HG03354 (cell line): Measurements from ENCODE around the gene NFKBIZ.
"Not testable (repeated sequence)": the region's sequence is repeated elsewhere in the genome, so short reads cannot be mapped to it uniquely, and the experiment has no call there.

Experiments
- ATAC-seq: cut with Tn5 transposase; IDR thresholded peaks from one replicate; pipeline ENCODE4 v1.9.1; 2021; ENCODE audit warnings: mild to moderate bottlenecking; ENCODE audit not compliant: unreplicated experiment, poor library complexity, severe bottlenecking

The NFKBIZ gene

DNA sequence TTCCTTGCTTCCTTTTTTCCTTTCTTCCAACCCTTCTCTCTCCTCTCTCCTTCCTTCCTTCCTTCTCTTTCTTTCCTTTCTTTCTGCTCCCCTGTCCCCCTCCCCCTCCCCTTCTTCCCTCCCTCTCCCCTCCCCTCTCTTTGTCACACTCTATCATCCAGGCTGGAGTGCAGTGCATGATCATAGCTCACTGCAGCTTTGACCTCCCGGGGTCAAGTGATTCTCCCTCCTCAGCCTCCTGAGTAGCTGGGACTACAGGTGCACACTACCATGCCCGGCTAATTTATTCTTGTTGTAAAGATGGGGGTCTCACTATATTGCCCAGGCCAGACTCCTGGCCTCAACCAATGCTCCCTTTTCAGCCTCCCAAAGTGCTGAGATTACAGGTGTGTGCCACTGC is 18.7 kb downstream of the NFKBIZ start:
- no peak for ATAC-seq

DNA sequence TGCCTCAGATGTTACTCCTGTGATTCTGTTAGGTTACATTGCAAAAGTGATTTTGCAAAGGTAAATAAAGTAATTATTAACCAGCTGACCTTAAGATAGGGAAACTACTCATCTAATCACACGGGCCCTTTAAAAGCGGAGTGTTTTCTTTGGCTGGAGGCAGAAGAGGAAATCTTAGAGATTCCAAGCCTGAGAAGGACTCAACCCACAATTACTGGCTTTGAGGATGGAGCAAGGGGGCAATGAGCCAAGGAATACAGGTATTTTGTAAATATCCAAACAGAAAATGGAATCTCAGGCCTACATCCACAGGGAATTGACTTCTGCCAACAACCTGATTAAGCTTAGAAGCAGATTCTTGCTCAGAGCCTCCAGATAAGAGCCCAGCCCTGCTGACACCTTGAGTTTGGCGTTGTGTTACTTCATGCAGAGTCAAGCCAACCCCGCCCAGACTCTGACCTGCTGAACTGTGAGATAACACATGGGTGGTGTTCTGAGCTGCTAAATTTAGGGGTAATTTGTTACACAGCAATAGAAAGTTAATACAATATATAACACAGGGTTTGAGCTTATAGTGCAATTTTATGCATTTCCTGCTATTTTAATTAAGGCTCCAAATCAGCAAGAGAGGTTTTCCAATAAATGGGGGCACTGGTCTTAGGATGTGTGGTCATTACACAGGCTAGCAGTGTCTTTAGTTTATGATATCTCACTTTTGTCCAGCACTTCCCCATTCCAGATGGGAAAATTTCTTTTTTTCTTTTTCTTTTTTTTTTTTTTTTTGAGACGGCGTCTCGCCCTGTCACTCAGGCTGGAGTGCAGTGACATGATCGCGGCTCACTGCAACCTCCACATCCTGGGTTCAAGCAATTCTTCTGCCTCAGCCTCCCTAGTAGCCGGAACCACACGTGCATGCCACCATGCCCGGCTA is 19.5 kb downstream of the NFKBIZ start:
- no peak for ATAC-seq

DNA sequence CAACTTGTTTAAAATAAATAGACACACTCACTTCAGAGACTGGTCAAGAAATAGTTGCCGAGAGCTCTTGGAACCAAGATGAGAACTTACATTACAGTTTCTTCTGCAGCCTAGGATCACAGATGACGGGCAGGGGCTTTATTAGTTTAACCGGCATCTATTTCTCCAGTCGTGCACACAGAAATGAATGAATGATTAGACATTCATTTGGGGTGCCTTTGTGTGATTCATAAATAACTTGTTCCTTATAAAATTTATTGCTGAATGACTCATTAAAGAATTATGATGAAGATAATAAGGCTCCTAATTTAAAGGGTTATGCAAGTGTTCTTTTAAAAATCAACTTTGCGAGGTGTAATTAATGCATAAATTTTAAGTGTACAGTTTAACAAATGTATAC is 20.8 kb downstream of the NFKBIZ start:
- no peak for ATAC-seq

DNA sequence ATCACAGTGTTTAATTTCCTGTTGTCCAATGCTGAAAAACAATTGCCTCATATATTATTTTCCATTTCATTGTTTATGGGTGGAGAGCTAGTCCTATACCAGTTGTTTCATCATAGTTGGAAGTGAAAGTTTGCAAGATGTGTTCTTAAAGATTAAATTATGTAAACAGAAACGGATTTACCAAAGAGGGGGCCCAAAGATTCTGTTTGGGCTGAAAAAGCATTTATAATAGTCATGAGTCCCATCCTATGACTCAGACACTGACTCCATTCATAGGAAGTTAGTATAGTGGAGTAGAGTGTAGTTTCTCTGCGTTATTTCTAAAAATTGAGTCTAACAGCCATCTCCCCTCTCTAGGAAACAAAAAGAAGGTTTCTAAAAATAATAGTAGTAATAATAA is 24.3 kb downstream of the NFKBIZ start:
- no peak for ATAC-seq

DNA sequence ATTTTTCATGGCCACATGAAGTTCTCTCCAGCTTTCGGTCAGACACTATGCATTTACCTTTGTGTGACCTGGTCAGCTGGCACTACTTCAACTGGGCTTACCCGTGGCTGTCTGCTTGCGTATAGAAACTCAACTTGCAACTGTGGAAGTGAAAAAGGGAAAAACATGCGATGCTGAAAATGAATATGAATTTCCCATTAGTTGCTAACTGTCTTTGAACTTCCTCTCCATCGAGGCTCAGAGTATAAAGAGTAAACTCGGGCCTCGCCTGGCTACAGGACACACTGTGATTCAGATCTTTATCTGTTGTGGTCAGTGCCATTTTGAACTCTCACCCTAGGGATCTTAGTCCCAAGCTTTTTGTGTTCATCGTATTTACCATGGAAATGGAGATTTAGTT is 26.8 kb downstream of the NFKBIZ start:
- no peak for ATAC-seq

DNA sequence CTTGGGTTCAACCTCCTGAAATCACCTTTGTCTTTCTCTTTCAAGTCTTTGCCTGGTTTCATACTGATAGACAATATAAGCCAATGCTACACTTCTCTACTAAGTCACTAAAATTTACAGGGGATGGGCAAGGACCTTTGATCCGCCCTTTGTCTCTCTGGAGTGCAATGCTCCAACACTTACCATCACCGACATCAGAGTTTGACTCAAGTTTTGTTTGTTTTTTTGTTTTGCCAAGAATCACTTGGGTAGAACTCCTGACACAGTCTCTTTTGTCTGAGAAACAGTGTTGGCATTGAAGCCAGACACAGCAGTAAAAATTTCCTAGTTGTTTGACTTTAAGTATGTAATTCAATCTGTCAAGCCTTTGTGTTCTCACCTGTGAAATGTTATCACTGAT is 29.3 kb downstream of the NFKBIZ start:
- no peak for ATAC-seq

DNA sequence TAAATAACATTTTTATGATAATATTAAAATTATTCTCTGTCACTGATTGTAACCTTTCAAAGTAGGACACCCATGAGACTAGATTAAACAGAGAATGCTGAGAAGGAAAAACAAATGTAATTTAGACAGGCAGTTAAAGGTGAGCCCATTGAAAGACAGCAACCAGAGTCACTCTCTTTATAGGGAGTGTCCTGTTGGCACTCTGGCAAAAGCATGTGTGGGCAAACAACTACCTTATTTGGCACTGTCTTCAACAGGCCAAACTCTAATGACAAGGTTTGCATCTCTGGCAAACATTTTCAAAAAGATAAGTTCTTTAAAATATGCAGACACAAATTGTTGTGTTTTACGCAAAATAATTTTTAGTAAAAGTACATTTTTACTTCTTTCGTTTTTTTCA is 29.8 kb downstream of the NFKBIZ start:
- ATAC-seq, result no peak

DNA sequence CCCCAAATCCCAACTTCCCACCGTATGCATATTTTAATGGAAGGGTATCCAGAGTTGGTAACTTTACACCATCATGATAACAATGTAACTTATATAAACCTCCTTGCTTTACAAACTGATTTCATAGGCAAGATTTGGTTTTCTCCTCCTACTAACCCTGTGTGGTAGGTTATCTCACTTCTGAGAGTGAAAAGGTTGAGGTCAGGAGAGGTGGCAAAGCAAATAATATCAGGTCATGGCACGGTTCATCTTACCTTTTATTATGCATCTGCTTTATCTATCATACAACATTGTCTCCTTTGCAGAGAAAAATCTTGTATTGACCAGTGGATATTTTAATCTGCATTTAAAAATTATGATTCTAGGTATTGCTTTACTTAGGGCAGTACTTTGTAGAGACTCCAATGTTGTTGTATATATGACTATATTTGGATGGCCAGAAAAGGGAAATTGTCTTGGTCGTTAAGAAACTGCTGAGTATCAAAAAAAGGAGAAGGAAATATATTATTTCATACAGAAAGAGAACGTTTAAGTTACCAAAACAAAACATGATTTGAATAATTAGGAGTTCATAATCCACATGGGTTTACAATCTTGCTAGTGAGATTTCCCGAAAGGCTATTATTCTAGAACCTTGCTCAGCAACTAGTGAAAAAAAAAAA is 30.4 kb downstream of the NFKBIZ start:
- no peak for ATAC-seq

DNA sequence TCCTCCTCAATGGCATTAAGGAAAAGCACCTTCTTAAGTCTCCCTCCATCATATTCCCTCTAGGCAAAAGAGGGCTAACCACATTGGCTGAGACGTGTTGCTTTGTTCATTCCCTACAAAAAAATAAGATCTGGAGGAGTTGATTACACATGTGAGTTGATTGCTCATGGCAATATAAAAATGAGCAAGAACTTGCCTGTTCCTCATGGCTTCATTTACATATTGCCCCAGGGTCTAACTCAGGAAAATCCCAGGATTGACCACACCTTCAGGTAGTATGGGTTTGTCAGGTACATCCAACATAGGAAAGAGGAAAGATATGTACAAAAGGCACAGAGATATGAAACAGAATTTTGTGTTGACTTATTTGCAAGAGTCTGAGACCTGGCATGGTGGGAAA is 35.5 kb downstream of the NFKBIZ start:
- no peak for ATAC-seq

DNA sequence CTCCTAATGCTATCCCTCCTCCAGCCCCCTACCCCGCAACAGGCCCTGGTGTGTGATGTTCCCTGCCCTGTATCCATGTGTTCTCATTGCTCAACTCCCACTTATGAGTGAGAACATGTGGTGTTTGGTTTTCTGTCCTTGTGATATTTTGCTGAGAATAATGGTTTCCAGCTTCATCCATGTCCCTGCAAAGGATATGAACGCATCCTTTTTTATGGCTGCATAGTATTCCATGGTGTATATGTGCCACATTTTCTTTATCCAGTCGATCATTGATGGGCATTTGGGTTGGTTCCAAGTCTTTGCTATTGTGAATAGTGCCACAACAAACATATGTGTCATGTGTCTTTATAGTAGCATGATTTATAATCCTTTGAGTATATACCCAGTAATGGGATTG is 36.3 kb downstream of the NFKBIZ start:
- not testable (repeated sequence) for ATAC-seq

DNA sequence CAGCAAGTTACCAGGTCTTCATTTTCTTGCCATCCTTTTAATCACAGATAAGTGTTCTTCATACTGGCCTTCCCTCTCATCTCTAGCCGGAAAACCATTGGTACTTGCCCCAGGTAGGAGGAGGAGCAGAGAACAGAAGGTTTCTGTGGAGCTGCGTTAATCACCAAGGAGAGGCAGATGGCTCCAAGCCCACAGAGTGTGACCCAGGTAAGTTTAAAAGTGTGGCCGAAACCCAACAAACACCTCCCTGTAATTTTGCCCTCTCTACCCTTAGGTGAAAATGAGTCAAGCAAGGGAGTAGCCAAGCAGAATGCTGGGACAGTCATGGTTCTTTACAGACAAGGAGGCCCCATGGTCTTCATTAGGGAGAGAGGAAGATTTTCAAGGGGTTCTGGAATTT is 37.3 kb downstream of the NFKBIZ start:
- ATAC-seq, result no peak

DNA sequence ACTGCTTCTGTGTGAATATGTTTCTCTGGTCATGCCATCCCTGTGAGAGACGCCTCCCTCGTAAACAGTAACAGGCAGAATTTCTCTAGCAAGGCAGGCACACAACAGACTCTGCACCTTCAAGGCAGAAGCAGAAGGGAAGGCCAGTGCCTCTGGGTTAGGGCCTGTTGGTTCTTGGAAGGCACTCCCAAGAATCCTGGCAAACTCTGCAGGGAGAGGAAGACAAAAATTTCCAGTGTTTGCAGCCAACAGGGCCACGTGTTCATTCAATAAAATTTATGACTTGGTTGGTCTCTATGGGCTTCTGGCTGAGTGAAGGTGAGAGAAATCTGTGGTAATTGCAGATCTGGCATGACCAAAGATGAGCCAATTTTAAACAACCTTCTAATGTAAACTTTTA is 39.3 kb downstream of the NFKBIZ start:
- no peak for ATAC-seq

DNA sequence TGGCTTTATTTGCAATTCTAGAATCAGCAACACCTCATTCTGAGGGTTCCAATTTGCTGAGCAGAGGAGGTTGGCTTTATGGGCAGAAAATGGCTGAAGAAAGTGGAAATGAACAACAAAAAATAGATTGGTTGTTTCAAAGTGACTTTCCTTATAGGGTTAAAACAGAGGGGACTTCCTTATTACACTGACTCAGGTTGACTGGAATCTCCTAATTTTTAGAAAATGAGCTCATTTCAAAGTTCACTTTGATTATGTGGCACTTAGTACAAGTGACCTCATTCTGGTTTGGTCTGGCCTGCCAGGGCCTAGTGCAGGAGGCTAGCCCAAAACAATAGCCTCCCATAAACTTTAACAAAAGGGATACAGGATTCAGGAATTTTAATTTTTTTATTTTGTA is 41.4 kb downstream of the NFKBIZ start:
- ATAC-seq, result no peak

DNA sequence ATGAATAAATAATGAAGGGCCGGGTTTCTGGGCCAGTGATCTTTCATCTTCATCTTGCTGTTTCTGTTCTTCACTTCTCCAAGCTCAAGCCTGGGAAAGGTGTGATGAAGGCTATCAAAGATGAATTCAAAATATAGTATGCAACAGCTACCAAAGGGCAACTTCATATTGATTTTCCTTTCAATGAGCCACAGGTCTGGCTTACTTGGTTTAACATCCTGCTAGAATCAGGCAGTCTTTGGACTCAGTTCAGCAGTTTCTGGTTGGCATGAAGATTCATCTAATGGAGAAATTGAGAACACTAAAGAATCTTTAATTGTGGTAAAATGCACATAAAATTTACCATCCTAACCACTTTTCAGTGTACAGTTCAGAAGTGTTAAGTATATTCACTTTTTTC is 43.3 kb downstream of the NFKBIZ start:
- ATAC-seq, result no peak

DNA sequence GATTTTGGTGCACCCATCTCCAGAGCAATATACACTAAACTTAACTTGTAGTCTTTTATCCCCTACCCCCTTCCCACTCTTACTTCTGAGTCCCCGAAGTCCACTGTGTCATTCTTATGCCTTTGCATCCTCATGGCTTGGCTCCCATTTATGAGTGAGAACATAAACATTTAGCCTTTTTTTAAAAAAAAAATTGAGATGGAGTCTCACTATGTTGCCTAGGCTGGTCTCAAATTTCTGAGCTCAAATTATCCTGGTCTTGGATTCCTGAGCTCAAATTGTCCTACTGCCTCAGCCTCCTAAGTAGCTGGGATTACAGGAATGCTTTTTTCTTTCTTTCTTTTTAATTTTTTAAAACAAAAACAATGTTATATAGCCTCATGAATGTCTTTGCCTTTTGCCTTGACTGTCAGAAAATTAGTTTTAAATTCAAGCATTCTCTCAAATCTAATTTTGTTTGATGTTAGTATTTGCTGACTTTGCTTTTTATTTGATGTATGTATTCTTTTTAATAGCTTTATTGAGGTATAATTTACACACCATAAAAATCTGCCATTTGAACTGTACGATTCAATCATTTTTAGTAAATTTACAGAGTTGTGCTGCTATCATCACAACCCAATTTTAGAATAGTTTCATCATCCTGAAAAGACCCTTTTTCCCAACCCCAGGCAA is 46.9 kb downstream of the NFKBIZ start:
- ATAC-seq, result no peak

DNA sequence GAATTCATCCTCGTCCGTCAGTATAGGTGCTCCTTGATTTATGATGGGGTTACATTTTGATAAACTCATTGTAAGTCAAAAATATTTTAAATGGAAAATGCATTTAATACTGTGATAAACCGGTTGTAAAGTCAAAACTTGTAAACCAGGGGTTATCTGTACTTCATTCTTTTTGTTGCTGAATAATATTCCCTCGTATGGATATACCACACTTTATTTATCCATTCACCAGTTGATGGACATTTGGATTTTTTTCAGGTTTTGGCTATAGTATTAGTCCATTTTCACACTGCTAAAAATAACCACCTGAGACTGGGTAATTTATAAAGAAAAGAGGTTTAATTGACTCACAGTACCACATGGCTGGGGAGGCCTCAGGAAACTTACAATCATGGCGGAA is 47.7 kb downstream of the NFKBIZ start:
- no peak for ATAC-seq

DNA sequence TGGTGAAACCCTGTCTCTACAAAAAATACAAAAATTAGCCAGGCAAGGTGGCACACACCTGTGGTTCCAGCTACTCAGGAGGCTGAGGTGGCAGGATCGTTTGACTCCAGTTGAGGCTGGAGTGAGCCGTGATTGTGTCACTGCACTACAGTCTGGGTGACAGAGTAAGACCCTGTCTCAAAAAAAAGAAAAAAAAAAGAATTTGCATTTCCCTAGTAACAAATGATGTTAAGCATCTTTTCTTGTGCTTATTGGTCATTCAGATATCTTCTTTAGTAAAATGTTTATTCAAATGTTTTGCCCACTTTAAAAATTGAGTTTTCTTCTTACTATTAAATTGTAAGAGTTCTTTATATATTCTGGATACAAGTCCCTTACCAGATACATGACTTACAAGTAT is 48.7 kb downstream of the NFKBIZ start:
- ATAC-seq, result no peak

DNA sequence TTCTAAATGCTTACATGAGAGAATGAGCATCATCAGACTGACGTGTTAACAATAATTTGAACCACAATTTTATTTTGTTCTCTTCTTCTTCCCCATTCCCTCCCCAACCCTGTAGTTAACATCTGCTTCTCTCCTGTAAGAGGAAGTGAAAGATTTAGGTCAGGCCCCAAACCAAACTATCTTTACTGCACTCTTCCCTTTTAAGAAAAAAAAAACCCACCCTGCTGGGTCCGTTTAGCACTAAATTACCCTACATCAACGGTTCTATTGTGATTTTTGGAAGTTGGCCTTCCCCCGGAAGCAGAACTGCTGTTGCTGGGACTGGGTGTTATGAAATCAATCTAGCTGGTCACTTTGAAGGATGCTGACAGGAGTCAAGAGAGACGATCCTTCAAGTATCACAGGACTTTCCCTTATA is 49.4 kb downstream of the NFKBIZ start:
- ATAC-seq, result peak; percentile 90

DNA sequence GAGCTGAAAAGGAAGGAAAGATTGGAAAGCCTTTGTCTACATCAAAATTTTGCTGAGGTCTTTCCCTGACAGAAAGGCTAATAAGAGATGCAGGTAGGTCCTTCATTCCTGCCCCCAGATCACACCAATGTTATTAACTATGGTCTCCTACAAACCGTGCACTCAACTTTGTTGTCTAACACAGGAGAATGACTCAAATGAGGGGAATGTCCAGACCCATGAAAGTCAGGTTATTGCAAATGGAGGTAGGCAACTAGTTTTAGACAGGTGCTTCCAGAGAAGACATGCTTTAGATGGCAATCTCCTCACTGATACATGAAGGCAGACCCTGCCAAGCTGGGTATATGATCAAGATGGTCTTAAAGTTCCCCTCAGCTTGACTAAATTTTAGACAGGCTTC is 51.0 kb downstream of the NFKBIZ start:
- ATAC-seq, result no peak

DNA sequence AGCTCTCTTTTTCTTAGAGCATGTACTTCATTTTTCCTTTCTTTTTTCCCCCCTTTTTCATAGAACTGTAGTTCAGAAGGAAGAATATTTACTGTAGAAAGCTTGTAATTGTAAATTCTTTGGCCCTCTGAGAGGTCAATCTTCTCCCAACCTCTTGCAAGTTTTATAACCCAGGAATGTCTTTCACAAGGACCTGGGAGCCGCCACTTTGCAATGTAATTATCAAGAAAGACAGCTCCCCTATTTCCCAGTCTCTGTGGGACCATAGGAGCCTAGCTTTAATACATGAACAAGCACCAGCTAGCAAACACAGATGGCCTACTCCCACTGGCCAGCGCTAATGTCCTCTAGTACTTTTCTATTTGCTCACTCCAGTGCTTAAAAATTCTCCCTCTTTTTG is 51.4 kb downstream of the NFKBIZ start:
- ATAC-seq, result no peak

DNA sequence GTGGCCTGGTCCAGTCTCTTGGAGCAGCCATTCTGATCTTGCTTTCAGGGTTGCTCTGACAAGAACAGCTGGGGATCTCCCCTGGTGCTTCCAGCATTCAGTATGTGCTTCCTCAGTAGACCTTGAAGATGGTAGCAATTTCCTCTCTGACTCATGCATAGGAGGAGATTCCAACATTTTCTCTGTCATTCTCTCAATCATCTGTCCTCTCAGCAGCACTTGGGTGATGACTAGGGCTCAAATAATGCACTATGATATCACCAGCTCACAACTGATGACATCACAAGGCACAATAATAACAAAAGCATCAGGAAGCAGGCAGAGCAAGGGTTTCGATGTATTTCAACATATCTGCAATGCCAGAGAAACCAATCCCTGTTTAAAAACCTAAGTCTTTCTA is 52.7 kb downstream of the NFKBIZ start:
- ATAC-seq, result no peak
